ENCODE data around the gene IFNA21.

GRCh38 chr9:21205204-21205603, 38.7 kb upstream of the IFNA21 start:
- no peak for TF ChIP-seq ZNF274 (IDR thresholded peaks at IDR 0.05; ENCODE audit: borderline replicate concordance, extremely low read depth, low read length)
- no peak for TF ChIP-seq CTCF (IDR thresholded peaks at IDR 0.05; ENCODE audit: control extremely low read depth in 1 of 3, insufficient read depth in 1 of 3, low read depth in 1 of 3, low read length in 3 of 3)
- no peak for TF ChIP-seq SUZ12 (IDR thresholded peaks at IDR 0.05; ENCODE audit: low read length)
- no peak for TF ChIP-seq EZH2 (IDR thresholded peaks at IDR 0.05; ENCODE audit: low read depth, low read length, severe bottlenecking)
- no peak for TF ChIP-seq POLR2A (IDR thresholded peaks at IDR 0.05; ENCODE audit: control extremely low read depth in 1 of 2, low read depth in 2 of 2, low read length in 2 of 2)
- TF ChIP-seq YY1 (IDR thresholded peaks at IDR 0.05; ENCODE audit: low read depth, low read length), result no peak
- no peak for TF ChIP-seq MAX (IDR thresholded peaks at IDR 0.05)

Measured in H1 (cell line).